Ishikawa (cell line): ENCODE measurements around the gene CLASP1.

Experiments
- CEBPB ChIP-seq: IDR thresholded peaks from 2 replicates; pipeline ENCODE4 v1.6.1; 2012
- CREB1 ChIP-seq: IDR thresholded peaks from 2 replicates; pipeline ENCODE4 v1.6.1; 2012; ENCODE audit warnings: low read depth
- EGR1 ChIP-seq: IDR thresholded peaks from 2 replicates; pipeline ENCODE4 v1.6.1; 2012
- EP300 ChIP-seq: IDR thresholded peaks from 2 replicates; pipeline ENCODE4 v1.6.1; 2012; ENCODE audit warnings: borderline replicate concordance
- FOXM1 ChIP-seq: IDR thresholded peaks from 2 replicates; pipeline ENCODE4 v1.6.1; 2012; ENCODE audit warnings: low read depth, borderline replicate concordance
- NFIC ChIP-seq: IDR thresholded peaks from 2 replicates; pipeline ENCODE4 v1.6.1; 2012
- RAD21 ChIP-seq: IDR thresholded peaks from 2 replicates; pipeline ENCODE4 v1.6.1; 2012; ENCODE audit warnings: low read depth
- TAF1 ChIP-seq: IDR thresholded peaks from 2 replicates; pipeline ENCODE4 v1.6.1; 2012; ENCODE audit warnings: low read depth, mild to moderate bottlenecking
- TCF12 ChIP-seq: IDR thresholded peaks from 2 replicates; pipeline ENCODE4 v1.6.1; 2012; ENCODE audit warnings: low read depth
- TEAD4 ChIP-seq: IDR thresholded peaks from 2 replicates; pipeline ENCODE4 v1.6.1; 2012
- YY1 ChIP-seq: IDR thresholded peaks from 2 replicates; pipeline ENCODE4 v1.6.1; 2012; ENCODE audit warnings: low read depth
- ZBTB7A ChIP-seq: IDR thresholded peaks from 2 replicates; pipeline ENCODE4 v1.6.1; 2012; ENCODE audit warnings: low read depth
- TF ChIP-seq, protein P1 (sequence below): IDR thresholded peaks from 2 replicates; pipeline ENCODE4 v1.6.1; 2012
- TF ChIP-seq, protein P2 (sequence below): IDR thresholded peaks from 2 replicates; pipeline ENCODE4 v1.6.1; 2012
- TF ChIP-seq, protein P3 (sequence below): IDR thresholded peaks from 2 replicates; pipeline ENCODE4 v1.6.1; 2012; ENCODE audit warnings: low read depth, mild to moderate bottlenecking

CLASP1 gene

DNA sequence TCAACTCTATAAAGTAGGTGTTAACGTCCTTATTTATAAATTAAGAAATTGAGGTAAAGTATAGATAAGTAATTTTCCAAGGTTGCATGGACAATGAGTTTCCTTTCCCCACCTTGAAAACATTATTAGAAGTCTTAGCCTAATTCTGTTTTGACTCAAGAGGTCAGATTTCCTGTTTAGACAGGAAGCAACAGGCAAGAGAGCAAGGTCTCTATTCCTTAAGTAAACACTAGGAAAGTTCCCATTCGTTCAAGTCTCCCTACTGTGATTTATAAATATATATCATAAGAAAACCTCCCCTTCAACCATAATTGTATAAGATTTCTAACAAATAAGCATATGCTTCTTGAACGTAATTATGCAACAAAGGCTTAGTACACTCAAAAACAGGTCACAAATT lies 40.3 kb downstream of the CLASP1 start:
- TF ChIP-seq EGR1 (no peak), TEAD4 (no peak), YY1 (no peak)

DNA sequence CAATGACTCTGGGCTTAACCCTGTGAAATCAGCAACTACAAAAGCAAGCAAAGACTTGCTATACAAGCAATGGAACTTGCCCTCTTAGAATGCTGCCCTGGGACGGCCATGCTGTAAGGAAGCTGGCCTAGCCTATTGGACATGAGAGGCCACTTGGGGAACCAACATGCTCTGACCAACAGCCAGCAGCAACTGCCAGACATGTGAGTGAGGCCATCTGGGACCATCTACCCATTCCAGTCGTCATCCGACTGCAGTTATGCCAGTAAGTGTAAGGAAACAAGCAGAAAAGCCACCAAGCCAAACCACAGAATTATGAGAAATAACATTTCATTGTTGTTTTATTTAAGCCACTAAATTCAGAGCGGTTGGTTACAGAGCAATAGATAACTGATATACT lies 40.9 kb downstream of the CLASP1 start:
- TF ChIP-seq, protein P1, sequence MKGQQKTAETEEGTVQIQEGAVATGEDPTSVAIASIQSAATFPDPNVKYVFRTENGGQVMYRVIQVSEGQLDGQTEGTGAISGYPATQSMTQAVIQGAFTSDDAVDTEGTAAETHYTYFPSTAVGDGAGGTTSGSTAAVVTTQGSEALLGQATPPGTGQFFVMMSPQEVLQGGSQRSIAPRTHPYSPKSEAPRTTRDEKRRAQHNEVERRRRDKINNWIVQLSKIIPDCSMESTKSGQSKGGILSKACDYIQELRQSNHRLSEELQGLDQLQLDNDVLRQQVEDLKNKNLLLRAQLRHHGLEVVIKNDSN, result no peak
- no peak for TF ChIP-seq TCF12
- TF ChIP-seq CEBPB, result no peak
- TF ChIP-seq EGR1, result no peak
- no peak for TF ChIP-seq ZBTB7A
- TF ChIP-seq FOXM1, result no peak
- TF ChIP-seq, protein P2, sequence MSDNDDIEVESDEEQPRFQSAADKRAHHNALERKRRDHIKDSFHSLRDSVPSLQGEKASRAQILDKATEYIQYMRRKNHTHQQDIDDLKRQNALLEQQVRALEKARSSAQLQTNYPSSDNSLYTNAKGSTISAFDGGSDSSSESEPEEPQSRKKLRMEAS, result no peak
- TF ChIP-seq RAD21, result no peak
- TF ChIP-seq YY1, result no peak
- no peak for TF ChIP-seq TEAD4
- TF ChIP-seq EP300, result no peak
- TF ChIP-seq CREB1, result no peak
- TF ChIP-seq TAF1, result no peak
- TF ChIP-seq, protein P3, sequence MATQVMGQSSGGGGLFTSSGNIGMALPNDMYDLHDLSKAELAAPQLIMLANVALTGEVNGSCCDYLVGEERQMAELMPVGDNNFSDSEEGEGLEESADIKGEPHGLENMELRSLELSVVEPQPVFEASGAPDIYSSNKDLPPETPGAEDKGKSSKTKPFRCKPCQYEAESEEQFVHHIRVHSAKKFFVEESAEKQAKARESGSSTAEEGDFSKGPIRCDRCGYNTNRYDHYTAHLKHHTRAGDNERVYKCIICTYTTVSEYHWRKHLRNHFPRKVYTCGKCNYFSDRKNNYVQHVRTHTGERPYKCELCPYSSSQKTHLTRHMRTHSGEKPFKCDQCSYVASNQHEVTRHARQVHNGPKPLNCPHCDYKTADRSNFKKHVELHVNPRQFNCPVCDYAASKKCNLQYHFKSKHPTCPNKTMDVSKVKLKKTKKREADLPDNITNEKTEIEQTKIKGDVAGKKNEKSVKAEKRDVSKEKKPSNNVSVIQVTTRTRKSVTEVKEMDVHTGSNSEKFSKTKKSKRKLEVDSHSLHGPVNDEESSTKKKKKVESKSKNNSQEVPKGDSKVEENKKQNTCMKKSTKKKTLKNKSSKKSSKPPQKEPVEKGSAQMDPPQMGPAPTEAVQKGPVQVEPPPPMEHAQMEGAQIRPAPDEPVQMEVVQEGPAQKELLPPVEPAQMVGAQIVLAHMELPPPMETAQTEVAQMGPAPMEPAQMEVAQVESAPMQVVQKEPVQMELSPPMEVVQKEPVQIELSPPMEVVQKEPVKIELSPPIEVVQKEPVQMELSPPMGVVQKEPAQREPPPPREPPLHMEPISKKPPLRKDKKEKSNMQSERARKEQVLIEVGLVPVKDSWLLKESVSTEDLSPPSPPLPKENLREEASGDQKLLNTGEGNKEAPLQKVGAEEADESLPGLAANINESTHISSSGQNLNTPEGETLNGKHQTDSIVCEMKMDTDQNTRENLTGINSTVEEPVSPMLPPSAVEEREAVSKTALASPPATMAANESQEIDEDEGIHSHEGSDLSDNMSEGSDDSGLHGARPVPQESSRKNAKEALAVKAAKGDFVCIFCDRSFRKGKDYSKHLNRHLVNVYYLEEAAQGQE, result no peak
- no peak for TF ChIP-seq NFIC

DNA sequence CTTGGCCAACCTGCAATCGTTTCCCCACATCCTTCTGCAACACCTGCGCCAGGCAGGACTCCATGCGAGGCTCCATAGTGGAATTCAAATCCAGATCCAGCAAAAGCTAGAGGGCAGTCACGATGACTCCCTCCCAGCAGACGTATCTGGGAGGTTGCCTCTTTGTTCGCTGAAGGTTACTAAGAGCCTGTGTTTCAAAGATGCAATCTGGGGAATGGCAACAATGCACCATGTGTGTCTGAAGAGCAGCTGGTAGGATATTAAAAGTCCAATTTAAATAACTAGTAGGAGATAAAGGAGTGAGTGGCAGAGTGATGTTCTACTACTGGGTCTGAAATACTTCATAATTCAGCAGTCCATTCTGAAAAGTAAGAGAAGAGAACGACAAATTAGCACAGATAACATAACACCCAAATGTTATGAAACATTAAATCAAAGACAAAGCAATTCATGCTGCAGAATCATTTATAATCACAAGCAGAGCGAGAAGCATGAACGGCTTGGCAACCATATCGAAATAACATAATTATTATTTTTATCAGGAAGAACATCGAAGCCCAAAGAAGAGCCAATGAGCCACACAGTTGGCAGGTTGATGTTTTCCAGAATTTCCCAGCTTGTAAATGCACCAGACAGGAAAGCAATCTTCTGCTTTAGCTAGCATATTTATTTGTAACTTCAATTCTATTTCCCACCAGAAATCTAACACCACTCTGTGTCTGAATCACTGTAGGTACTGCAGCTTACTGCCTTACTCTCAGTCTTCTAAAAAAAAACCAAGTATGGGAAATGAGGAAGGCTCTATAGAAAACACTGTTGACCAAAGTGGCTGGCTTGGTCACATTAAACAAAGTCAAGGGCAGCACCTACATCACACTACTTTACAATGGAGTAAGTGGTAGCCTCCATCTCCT lies 43.2 kb downstream of the CLASP1 start:
- TF ChIP-seq TAF1 (no peak), TEAD4 (no peak), TCF12 (no peak), FOXM1 (no peak), NFIC (no peak)
- TF ChIP-seq, protein P3, result no peak

DNA sequence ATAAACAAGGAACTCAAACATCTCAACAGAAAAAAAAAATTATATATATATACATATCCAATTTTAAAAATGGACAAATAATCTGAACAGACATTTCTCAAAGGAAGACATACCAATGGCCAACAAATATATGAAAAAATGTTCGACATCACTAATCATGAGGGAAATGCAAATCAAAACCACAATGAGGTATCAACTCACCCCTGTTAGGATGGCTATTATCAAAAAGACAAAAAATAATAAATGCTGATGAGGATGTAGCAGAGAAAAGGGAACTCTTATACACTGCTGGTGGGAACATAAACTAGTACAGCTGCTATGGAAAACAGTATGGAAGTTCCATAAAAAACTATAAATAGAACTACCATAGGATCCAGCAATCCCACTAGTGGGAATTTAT lies 46.1 kb downstream of the CLASP1 start:
- TF ChIP-seq TCF12 (no peak), ZBTB7A (no peak), TAF1 (no peak)

DNA sequence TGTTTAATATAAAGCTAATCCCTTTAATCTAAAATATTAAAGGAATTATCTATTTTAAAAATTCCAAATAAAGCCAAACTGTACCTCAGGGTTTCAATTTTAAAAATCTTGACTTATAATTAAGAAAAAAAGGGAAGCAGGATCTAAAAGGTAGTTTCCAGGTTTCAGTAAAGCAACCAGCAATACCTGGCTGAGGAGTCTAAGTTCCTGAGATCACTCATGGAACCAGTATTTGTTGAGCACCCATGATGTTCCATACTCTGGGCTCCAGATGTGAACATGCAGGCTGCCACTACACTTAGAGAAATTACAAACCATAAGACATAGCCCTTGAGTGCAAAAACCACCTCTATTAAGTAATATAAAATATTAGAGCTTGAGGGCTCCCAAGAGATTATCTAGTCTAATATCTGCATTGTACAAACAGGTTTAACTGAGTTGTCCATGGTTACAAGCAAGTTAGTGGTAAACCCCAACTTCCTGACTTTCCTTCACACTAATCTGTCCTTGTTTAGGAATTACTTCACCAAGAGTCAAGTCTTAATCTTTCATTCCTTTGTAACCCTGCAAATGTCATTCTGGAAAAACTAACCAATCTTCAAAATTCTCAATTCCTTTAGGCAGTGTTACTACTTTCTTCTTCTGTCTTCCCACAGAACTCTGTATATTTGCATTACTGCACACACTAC lies 49.2 kb downstream of the CLASP1 start:
- TF ChIP-seq, protein P1, result no peak
- TF ChIP-seq TAF1, result no peak
- TF ChIP-seq TEAD4, result no peak
- TF ChIP-seq, protein P3, result no peak
- TF ChIP-seq EP300, result no peak
- TF ChIP-seq CEBPB, result no peak
- TF ChIP-seq RAD21, result no peak
- TF ChIP-seq CREB1, result no peak
- TF ChIP-seq EGR1, result no peak
- TF ChIP-seq TCF12, result no peak
- TF ChIP-seq, protein P2, result no peak
- no peak for TF ChIP-seq NFIC
- no peak for TF ChIP-seq ZBTB7A
- no peak for TF ChIP-seq FOXM1
- no peak for TF ChIP-seq YY1
